Heart right ventricle (tissue), 16 donors: ENCODE measurements around the gene RASGRP2. TPM values are rescaled to one million over a fixed set of nuclear protein-coding genes. Genes with fewer than 3 reads are reported as not detected.

Experiments used
- ATAC-seq, 8 donors: fragments of 200-7000 bp; cut with Tn5 transposase; one replicate each; pipeline ENCODE4 v1.9.1; 2020; ENCODE audit warnings: mild to moderate bottlenecking in 8 of 8, moderate library complexity in 8 of 8, moderate number of reproducible peaks in 1 of 8
- DNase-seq, 2 donors: peaks; one replicate each; pipeline ENCODE4 v3.0.0-alpha.2; 2020
- H3K27ac ChIP-seq, 10 donors: fragments of 200-600 bp; sonication (generic) in 2 of 10; one replicate each; pipeline versions ENCODE4 v1.5.0 to v1.8.0; 2020 to 2022; ENCODE audit warnings: mild to moderate bottlenecking in 3 of 10
- H3K27me3 ChIP-seq, 7 donors: fragments of 200-600 bp; one replicate each; pipeline ENCODE4 v1.8.0; 2021 to 2022; ENCODE audit warnings: mild to moderate bottlenecking in 2 of 7
- H3K36me3 ChIP-seq, 9 donors: fragments of 200-600 bp; sonication (generic) in 1 of 9; one replicate each; pipeline versions ENCODE4 v1.5.0 to v1.8.0; 2020 to 2022; ENCODE audit warnings: mild to moderate bottlenecking in 2 of 9
- H3K4me1 ChIP-seq, 9 donors: fragments of 200-600 bp; sonication (generic) in 1 of 9; one replicate each; pipeline versions ENCODE4 v1.5.0 to v1.8.0; 2020 to 2022; ENCODE audit warnings: mild to moderate bottlenecking in 4 of 9
- H3K4me3 ChIP-seq, 10 donors: fragments of 200-600 bp; sonication (generic) in 2 of 10; one replicate each; pipeline versions ENCODE4 v1.5.0 to v1.8.0; 2020 to 2022; ENCODE audit warnings: mild to moderate bottlenecking in 7 of 10, moderate library complexity in 2 of 10
- H3K9me3 ChIP-seq, 11 donors: fragments of 200-600 bp in 10 of 11; sonication (generic) in 2 of 11; one replicate each; pipeline versions ENCODE4 v1.5.0 to v1.8.0; 2013 to 2022; ENCODE audit warnings: mild to moderate bottlenecking in 2 of 11, control low read depth in 1 of 11, moderate library complexity in 1 of 11
- CTCF ChIP-seq, 9 donors: fragments of 200-600 bp; sonication (generic) in 2 of 9; IDR thresholded peaks; one replicate each; pipeline versions ENCODE4 v1.5.0 to v1.8.0; 2021 to 2022; ENCODE audit warnings: antibody characterized with exemption in 9 of 9, mild to moderate bottlenecking in 5 of 9, moderate library complexity in 1 of 9
- WGBS, 2 donors: extraction: QIAGEN DNeasy Blood & Tissue Kit; methylation state at CpG; one replicate each; pipeline ENCODE4 v1.1.7; 2013; ENCODE audit warnings: inconsistent platforms in 1 of 2; 5-methylcytosine and 5-hydroxymethylcytosine counted together
- intact Hi-C, 10 donors: fragments of 100-400 bp; cut with DNase I; formaldehyde crosslinking; loops; one replicate each; pipeline versions ENCODE4 v1.11.1 to v1.14.2; 2022
- polyA plus RNA-seq, 2 donors: library from polyadenylated mRNA; stranded (reverse); fragments of 200-250 nt; gene quantifications; one replicate each; pipeline ENCODE4 v1.2.3, GENCODE V29; 2013
- total RNA-seq, 10 donors: library from RNA; stranded (reverse); fragmentation: NEBNext Ultra II Directional in 3 of 10; extraction: Animal tissue kit (Norgen Biotek cat#: 25700) in 3 of 10; gene quantifications; one replicate each; pipeline versions ENCODE4 v1.2.1 to v1.2.4, GENCODE V29; 2021 to 2023
- donor health status: Arrhythmogenic right ventricular cardiomyopathy.
- donor health status: ischemic (EF 13 %, LVEDD 7.1; RV severe dilation, severe dysfunction).
- donor health status: healthy with polysubstance abuse.
- donor health status: DM: no; HTN: yes; CAD: no.
- donor health status: DM: no; HTN: no; CAD: no.
- donor health status: ischemic (EF 25% LVEDD 6.9; RV normal size, moderate dysfunction).
- donor health status: ischemic (EF 25% LVEDD 5.7; RV mildly dilated, moderate dysfunction).
- donor health status: healthy.
- donor health status: DM: yes; HTN: yes; CAD: no.
- donor health status: Ischemic cardiomyopathy.
- donor health status: ischemic (EF 35%, LVEDD 5.7; RV mildly dilated, moderate dysfunction).
- donor health status: nonischemic (EF 11% LVEDD 7.7; RV severe dilation, severe dysfunction).
- donor health status: DM: yes; HTN: yes; CAD: no.
- donor health status: PGD.
- donor health status: ischemic (EF 29% LVEDD 5.4; RV normal size, mild dysfunction).
- donor health status: nonischemic (EF 23%, LVEDD 6.1; RV moderate dilation, normal function).

RASGRP2 gene
- total and polyA plus RNA-seq, 12 donors: 18.9 to 128 (median 27.3) TPM

- DNase-seq: no peak
- Histone ChIP-seq H3K4me1 (peaks cover 0 to 2% (median 0%) of the 10 kb centered on the region in 9 donors), H3K4me3 (no peak overlapping the region), H3K27ac (no peak overlapping the region), H3K9me3 (no peaks in the 10 kb centered on the region), H3K36me3 (peaks cover 0 to 86% (median 0%) of the 10 kb centered on the region in 9 donors), H3K27me3 (no peaks in the 10 kb centered on the region)
- 82% methylated on average over 23 of the region's 23 CpGs for WGBS, 2 donors
- intact Hi-C loops: no loop called here
- peak in 3 of 8 donors; percentile 35 to 70 (median 57) for ATAC-seq
- TF ChIP-seq CTCF (IDR thresholded peaks at IDR 0.05): no peak
Measured at GRCh38 chr11:64734811-64735724, 8.9 kb downstream of the RASGRP2 start.

GRCh38 chr11:64731601-64732000, 12.3 kb downstream of the RASGRP2 start:
- Histone ChIP-seq H3K27ac (no peak overlapping the region), H3K36me3 (peaks cover 0 to 79% (median 0%) of the 10 kb centered on the region in 9 donors), H3K4me1 (peaks cover 0 to 4% (median 0%) of the 10 kb centered on the region in 9 donors), H3K9me3 (no peaks in the 10 kb centered on the region), H3K27me3 (no peaks in the 10 kb centered on the region), H3K4me3 (no peak overlapping the region)
- DNase-seq: no peak
- intact Hi-C loops: no loop called here
- no peak for ATAC-seq
- no peak for TF ChIP-seq CTCF (IDR thresholded peaks at IDR 0.05)
- 65 to 82% methylated on average over 3 of the region's 3 CpGs for WGBS, 2 donors

GRCh38 chr11:64729851-64730382, 14.0 kb downstream of the RASGRP2 start:
- 39 to 42% methylated on average over 21 of the region's 21 CpGs for WGBS, 2 donors
- Histone ChIP-seq H3K36me3 (peaks cover 0 to 63% (median 0%) of the 10 kb centered on the region in 9 donors), H3K4me3 (no peak overlapping the region), H3K27ac (no peak overlapping the region), H3K9me3 (no peaks in the 10 kb centered on the region), H3K4me1 (peaks cover 0 to 4% (median 0%) of the 10 kb centered on the region in 9 donors), H3K27me3 (no peaks in the 10 kb centered on the region)
- peak in 7 of 8 donors; percentile 23 to 77 (median 49) for ATAC-seq
- peak in 1 of 2 donors; percentile 45 for DNase-seq
- no peak for TF ChIP-seq CTCF (IDR thresholded peaks at IDR 0.05)
- intact Hi-C loops: loop anchor here in 1 of 10 donors (5.0 kb wide), 1 partner anchor 43 kb away; no protein-coding TSS in a partner anchor

- H3K4me1 ChIP-seq: peaks cover 0 to 4% (median 0%) of the 10 kb centered on the region in 9 donors
- ATAC-seq (no peak), DNase-seq (no peak)
- H3K4me3 ChIP-seq: no peak overlapping the region
- no peaks in the 10 kb centered on the region for H3K9me3 ChIP-seq
- H3K36me3 ChIP-seq: peaks cover 0 to 52% (median 0%) of the 10 kb centered on the region in 9 donors
- WGBS, 2 donors: 98 to 99% methylated on average over 11 of the region's 11 CpGs
- intact Hi-C loops: loop anchor here in 1 of 10 donors (5.0 kb wide), 1 partner anchor 42 kb away; no protein-coding TSS in a partner anchor
- TF ChIP-seq CTCF (IDR thresholded peaks at IDR 0.05): no peak
- H3K27me3 ChIP-seq: no peaks in the 10 kb centered on the region
- H3K27ac ChIP-seq: no peak overlapping the region
Measured at GRCh38 chr11:64728757-64729365, 15.1 kb downstream of the RASGRP2 start.
